Measurements from ENCODE around the gene NTM. TPM values are rescaled to one million over a fixed set of nuclear protein-coding genes. Genes with fewer than 3 reads are reported as not detected.

NTM gene
- total RNA-seq, 1 experiment from 2014 or later: 9.9 TPM

GRCh38 chr11:131857246-131857645, 486.8 kb downstream of the NTM start:
- DNase-seq: no peak
- no peaks in the 10 kb centered on the region for H3K9me3 Mint-ChIP-seq
- peaks cover 24% of the 10 kb centered on the region for H3K27me3 Mint-ChIP-seq (ENCODE audit: low read depth)
- Histone ChIP-seq H3K27me3 (ENCODE audit: insufficient read depth, low read length) (no peaks in the 10 kb centered on the region), H4K91ac (ENCODE audit: insufficient read length, low read depth, low read length) (no peak overlapping the region), H3K79me2 (ENCODE audit: insufficient read depth, low read length) (no peaks in the 10 kb centered on the region), H2AFZ (ENCODE audit: low read length) (no peak overlapping the region), H3K18ac (ENCODE audit: insufficient read length, low read depth, low read length) (no peak overlapping the region), H3K9me3 (ENCODE audit: control insufficient read depth, low read depth, low read length) (no peaks in the 10 kb centered on the region), H3K9ac (ENCODE audit: extremely low read depth, insufficient read length, low read length) (no peak overlapping the region), H3K4ac (ENCODE audit: low read depth, low read length) (no peak overlapping the region), H4K5ac (ENCODE audit: insufficient read length, low read depth, low read length) (no peak overlapping the region), H3K79me1 (ENCODE audit: insufficient read depth, low read depth, low read length, poor library complexity, severe bottlenecking) (no peaks in the 10 kb centered on the region), H2BK12ac (ENCODE audit: insufficient read length, low read depth, low read length) (no peak overlapping the region), H3K27ac (ENCODE audit: insufficient read length, low read depth, low read length) (no peak overlapping the region), H3T11ph (ENCODE audit: low read length) (no peak overlapping the region), H3K14ac (ENCODE audit: insufficient read depth, low read length) (no peak overlapping the region), H4K8ac (replicated peaks; ENCODE audit: insufficient read length, low read depth, low read length) (no peak overlapping the region), H2BK5ac (ENCODE audit: insufficient read length, low read length) (no peak overlapping the region), H3K23me2 (ENCODE audit: insufficient read length, low read depth, low read length, poor library complexity, severe bottlenecking) (no peaks in the 10 kb centered on the region), H3K4me1 (ENCODE audit: insufficient read depth, low read length) (peaks cover 3% of the 10 kb centered on the region; the same call in 1 of the 2 replicates), H2BK120ac (ENCODE audit: low read depth, low read length, poor library complexity, severe bottlenecking) (no peak overlapping the region), H2AK5ac (ENCODE audit: insufficient read length, low read length) (no peak overlapping the region), H2BK15ac (ENCODE audit: low read depth, low read length) (no peak overlapping the region), H4K20me1 (ENCODE audit: control insufficient read depth, insufficient read depth, insufficient read length) (no peaks in the 10 kb centered on the region), H3K4me2 (ENCODE audit: insufficient read depth, insufficient read length, low read length) (no peak overlapping the region), H3K23ac (ENCODE audit: insufficient read length, low read depth, low read length) (no peak overlapping the region), H2BK20ac (ENCODE audit: low read depth, low read length, poor library complexity, severe bottlenecking) (no peak overlapping the region), H3K56ac (ENCODE audit: insufficient read length, low read depth, low read length) (no peak overlapping the region)
- no peaks in the 10 kb centered on the region for H3K36me3 Mint-ChIP-seq (ENCODE audit: insufficient read depth in 1 of 3, low read depth in 3 of 3)
- TF ChIP-seq CTCF (conservative IDR thresholded peaks at IDR 0.05): no peak
- WGBS (ENCODE audit: extremely low coverage, insufficient read length, low lambda C conversion rate): no CpG with 5 or more reads among the region's 5 CpGs
- H3K27ac Mint-ChIP-seq: no peak overlapping the region
- peaks cover 11 to 19% of the 10 kb centered on the region in 2 experiments for H3K4me1 Mint-ChIP-seq
- H3K4me3 Mint-ChIP-seq: no peak overlapping the region
